ENCODE measurements around the gene KIFC1.
"Not testable (repeated sequence)": the region's sequence is repeated elsewhere in the genome, so short reads cannot be mapped to it uniquely, and the experiment has no call there.

Gene KIFC1, protein sequence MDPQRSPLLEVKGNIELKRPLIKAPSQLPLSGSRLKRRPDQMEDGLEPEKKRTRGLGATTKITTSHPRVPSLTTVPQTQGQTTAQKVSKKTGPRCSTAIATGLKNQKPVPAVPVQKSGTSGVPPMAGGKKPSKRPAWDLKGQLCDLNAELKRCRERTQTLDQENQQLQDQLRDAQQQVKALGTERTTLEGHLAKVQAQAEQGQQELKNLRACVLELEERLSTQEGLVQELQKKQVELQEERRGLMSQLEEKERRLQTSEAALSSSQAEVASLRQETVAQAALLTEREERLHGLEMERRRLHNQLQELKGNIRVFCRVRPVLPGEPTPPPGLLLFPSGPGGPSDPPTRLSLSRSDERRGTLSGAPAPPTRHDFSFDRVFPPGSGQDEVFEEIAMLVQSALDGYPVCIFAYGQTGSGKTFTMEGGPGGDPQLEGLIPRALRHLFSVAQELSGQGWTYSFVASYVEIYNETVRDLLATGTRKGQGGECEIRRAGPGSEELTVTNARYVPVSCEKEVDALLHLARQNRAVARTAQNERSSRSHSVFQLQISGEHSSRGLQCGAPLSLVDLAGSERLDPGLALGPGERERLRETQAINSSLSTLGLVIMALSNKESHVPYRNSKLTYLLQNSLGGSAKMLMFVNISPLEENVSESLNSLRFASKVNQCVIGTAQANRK

DNA sequence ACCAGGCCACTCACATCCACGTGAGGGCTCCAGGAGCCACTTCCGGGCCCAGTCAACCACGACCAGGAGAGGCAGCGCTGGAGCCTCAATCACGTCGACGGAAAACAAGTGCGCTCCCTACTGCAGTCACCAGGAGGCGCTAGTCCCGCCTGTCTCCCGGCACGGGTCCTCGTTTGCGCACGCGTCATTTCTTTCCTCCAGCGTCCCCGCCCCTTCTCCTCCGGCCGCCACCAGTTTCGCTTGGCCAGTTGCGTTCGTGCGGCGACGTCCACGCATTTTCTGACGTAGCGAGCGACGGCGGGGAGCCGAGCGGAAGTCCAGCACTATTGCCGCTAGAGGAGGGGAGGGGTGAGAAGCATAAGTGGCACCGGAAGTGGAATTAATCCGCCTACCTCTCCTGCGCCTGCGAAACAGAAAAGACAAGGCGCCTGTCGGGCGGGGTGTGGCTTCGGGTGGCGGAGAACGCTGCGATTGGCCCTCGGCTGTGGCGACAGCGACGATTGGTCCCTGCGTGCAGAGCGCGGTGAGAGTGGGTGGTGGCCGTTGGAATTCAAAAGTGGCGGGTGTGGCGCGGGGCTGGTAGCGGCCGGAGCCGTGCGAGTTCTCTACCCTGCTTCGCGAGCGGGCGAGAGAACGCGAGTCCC lies at the start of gene KIFC1:
TSS of gene KIFC1 (plus strand) at position 546 of the 644 bp plus-strand sequence. CDS start 163 bp downstream, outside the sequence.
- peak; percentile 99 for DNase-seq (ENCODE audit: low spot score)

DNA sequence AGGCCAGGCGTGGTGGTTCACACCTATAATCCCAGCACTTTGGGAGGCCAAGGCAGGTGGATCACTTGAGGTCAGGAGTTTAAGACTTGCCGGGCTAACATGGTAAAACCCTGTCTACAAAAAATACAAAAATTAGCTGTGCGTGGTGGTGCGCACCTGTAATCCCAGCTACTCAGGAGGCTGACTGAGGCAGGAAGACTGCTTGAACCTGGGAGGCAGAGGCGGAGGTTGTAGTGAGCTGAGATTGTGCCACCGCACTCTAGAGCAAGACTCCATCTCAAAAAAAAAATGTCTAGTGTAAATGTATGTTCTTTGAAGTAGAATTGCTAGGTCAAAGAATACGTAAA lies 48.0 kb upstream of the KIFC1 start:
- not testable (repeated sequence) for DNase-seq (ENCODE audit: low spot score)

DNA sequence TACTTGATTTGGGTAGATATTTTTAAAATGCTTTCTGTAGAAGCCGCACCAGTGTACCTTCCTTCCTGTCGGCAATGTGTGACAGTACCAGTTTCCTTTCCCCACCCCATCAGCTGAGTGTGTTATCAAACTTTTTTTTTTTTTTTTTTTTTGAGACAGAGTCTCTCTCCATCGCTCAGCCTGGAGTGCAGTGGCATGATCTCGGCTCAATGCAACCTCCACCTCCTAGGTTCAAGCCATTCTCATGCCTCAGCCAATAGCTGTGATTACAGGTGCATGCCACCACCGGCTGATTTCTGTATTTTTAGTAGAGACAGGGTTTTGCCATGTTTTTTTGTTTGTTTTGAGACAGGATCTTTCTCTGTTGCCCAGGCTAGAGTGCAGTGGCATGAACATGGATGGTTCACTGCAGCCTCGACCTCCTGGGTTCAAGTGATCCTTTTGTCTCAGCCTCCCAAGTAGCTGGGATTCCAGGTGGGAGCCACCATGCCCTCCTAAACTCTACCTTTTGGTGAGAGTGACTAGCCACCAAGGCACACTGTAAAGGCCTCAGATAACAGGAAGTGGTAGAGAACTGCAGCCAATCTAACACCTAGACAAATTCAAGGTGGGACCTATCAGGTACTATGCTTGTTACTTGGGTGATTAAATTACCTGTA lies 47.5 kb upstream of the KIFC1 start:
- DNase-seq (ENCODE audit: low spot score): peak; percentile 87

DNA sequence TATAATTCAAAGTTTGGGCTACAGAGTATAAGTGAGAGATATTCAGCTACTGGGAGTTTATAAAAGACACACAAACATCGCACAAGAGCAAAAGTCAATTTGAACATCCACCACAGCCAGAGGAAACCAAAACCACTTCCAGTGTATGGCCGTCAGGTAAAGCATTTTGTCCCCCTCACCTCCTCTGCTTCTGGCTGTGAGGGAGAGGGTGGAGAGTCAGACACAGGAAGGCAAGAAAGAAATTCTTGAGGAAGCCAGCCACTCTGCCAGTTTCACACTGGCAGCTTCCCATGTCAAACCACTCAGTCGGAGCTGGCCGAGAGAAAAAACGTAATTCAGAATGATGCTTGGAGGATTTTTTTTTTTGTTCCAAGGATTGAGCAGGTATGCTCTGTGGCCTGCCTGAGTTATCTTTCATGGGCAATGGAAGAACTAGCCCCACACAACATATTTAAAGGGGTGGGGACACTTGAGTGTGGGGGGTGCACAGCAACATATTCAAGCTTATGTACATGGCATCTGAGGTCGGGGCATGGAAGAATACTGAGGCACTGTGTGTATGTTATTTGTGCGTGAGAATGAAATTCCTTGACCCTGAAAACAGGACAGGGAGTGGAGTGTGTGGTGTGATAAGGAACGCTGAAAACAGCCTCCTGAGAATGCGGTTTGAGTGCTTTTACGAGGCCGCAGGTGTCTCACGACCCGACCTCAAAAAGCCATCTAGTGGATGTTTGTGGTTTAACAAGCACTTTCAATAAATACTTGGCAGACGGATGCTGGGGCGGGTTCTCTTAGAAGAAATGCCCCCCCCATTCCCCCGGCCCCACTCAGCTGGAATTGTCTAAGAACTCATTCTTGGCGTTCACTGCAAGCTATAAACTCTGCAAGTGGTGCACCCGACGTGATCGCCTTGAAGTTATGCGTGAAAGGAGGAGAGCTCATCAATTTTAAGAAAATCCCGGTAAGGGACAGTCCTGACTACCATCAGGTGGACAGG lies 46.6 kb upstream of the KIFC1 start:
- peak; percentile 91 for DNase-seq (ENCODE audit: low spot score)

DNA sequence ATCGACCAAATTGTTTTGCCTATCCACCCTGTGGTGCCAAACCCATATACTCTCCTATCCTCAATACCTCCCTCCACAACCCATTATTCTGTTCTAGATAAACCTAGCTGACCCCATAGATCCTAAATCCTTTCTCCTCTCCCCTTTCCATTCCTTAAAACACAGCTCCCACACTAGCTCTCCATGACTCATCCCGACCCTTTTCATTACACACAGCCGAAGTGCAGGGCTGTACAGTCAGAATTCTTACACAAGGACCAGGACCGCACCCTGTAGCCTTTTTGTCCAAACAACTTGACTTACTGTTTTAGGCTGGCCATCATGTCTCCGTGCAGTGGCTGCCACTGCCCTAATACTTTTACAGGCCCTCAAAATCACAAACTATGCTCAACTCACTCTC lies 44.7 kb upstream of the KIFC1 start:
- not testable (repeated sequence) for DNase-seq (ENCODE audit: low spot score)

DNA sequence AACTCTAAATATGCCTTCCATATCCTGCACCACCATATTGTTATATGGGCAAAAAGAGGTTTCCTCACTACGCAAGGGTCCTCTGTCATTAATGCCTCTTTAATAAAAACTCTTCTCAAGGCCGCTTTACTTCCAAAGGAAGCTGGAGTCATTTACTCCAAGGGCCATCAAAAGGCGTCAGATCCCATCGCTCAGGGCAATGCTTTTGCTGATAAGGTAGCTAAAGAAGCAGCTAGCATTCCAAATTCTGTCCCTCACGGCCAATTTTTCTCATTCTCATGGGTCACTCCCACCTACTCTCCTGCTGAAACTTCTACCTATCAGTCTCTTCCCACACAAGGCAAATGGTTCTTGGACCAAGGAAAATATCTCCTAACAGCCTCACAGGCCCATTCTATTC lies 43.8 kb upstream of the KIFC1 start:
- DNase-seq (ENCODE audit: low spot score): no peak

DNA sequence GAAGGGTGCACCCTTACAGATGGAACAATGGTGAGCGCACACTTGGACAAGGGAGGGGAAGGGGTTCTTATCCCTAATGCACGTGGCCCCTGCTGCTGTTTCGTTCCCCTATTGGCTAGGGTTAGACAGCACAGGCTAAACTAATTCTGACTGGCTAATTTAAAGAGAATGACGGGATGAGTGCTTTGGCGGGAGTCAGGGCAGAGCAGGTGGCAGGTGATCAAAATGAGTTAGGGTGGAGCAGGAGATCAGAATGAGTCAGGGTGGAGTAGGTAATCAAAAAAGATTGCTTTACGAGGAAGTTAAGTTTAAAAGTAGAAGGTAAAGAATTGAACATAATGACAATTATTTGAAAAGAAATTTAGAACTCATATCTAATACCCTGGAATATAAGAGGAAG lies 35.8 kb upstream of the KIFC1 start:
- DNase-seq (ENCODE audit: low spot score): not testable (repeated sequence)

DNA sequence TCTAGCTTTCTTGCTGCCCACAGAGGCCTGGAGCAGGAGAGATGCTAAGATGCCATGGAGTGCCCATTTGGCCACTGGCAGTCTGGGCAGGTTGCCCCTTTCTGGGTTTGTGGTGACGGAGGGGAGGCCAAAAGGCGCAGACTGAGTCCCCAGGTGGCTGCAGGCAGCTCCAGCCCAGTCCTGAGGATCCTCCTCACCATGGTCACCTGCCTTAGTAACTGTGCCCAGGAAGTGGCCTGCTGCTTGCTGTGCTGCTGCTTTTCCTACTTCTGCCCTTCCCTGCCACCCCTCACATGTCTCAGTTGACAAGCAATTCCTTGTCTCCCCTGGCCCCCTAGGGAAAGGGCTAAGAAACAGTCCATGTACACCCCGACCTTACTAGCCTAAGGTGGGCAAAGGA lies 35.3 kb upstream of the KIFC1 start:
- no peak for DNase-seq (ENCODE audit: low spot score)

DNA sequence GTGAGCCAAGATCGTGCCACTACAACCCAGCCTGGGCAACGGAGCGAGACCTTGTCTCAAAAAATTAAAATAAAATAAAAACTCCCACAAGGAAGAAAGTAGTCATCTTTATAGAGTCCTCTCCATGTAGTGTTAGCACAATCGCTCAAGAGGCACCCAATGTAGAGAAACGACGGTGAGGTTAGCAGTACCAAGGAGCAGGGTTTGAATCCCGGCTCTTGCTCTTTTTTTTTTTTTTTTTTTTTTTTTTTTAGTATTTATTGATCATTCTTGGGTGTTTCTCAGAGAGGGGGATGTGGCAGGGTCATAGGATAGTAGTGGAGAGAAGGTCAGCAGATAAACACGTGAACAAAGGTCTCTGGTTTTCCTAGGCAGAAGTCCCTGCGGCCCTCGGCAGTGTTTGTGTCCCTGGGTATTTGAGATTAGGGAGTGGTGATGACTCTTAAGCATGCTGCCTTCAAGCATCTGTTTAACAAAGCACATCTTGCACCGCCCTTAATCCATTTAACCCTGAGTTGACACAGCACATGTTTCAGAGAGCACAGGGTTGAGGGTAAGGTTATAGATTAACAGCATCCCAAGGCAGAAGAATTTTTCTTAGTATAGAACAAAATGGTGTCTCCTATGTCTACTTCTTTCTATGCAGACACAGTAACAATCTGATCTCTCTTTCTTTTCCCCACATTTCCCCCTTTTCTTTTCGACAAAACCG lies 34.3 kb upstream of the KIFC1 start:
- not testable (repeated sequence) for DNase-seq (ENCODE audit: low spot score)

DNA sequence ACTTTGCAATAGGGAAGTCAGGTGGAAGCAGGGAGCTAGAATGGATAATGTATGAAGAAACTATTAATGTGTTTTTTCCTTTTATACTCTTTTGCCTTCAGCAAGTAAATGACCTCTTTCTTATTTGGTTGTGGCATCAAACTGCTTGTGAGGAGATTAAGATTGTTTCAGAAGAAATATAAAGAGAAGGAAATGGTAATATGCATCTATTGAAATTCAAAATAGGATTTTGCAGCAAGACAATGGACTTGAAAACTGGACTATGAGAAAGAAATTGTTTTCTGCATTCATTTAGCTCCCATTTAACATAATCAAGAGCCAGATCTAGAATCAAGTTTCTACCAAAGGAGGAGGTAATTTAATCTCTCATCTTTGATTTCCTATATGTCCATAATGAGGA lies 32.3 kb upstream of the KIFC1 start:
- no peak for DNase-seq (ENCODE audit: low spot score)

DNA sequence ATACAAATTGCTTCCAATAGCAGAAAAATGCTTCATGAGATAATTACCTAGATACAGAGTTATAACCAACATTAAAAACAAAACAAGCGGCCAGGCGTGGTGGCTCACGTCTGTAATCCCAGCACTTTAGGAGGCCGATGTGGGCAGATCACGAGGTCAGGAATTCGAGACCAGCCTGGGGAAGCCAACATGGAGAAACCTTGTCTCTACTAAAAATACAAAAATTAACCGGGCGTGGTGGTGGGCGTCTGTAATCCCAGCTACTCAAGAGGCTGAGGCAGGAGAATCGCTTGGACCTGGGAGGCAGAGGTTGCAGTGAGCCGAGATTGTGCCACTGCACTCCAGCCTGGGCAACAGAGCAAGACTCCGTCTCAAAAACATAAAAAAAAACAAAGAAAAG lies 28.1 kb upstream of the KIFC1 start:
- not testable (repeated sequence) for DNase-seq (ENCODE audit: low spot score)

DNA sequence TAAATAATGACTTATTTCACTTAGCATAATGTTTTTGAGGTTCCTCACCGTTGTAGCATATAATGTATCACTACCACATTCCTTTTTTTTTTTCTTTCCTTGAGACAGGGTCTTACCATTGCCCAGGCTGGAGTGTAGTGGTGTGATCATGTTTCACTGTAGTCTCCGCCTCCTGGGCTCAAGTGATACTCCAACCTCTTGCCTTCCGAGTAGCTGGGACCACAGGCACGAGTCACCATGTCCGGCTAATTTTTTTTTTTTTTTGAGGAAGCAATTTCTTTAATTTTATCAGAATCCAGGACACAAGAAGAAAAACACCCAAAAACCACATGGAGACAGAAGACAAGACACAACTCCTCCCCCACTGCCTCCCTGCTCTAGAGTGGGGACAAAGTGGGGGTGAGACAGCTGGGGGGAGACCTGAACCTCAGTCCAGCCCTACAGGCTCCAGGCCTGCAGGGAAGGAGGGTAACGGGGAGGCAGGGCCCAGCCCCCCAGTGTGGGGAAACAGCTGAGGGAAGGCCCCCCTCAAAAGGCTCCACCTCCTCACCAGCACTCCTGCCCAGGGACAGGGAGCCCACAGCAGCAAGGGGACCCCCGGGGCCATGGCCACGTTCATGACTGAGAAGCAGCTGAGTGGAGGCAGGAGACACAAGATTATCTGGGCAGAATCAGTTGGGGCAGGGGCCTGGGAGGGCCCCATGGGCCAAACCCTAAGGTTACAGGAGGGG lies 27.0 kb upstream of the KIFC1 start:
- not testable (repeated sequence) for DNase-seq (ENCODE audit: low spot score)

DNA sequence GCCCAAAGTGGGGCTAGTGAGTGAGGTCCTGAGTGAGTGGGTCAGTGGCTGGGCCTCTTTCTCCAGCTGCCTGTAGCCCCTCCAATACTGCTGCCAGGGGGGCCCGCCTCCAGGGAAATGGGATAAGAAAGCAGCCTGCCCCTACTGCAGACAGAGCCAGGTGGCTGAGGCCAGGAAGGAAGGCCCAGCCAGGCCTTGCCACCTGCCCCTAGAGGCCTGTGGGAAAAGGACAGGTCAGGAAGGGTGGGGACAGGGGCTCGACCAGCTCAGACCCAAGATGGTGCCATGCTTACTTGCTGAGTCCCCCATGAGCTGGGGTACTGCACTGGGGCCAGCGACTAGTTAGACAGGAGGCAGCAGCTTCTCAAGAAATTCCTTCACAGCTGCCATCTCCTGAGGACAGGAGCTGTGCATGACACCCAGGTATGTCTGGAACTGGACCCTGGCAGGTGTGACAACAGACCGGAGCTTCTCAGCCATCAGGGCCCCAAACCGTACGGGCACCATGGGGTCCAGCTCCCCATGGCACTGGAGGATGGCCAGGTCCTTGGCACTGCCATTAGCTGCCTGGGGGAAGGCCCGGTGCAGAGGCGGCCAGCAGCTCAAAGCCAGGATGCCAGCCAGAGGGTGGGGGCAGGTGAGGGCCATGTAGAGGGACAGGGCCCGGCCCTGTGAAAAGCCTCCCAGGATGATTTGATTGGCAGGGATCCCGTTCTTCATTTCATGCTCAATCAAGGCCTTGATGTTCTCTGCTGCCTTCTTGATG lies 26.2 kb upstream of the KIFC1 start:
- not testable (repeated sequence) for DNase-seq (ENCODE audit: low spot score)

DNA sequence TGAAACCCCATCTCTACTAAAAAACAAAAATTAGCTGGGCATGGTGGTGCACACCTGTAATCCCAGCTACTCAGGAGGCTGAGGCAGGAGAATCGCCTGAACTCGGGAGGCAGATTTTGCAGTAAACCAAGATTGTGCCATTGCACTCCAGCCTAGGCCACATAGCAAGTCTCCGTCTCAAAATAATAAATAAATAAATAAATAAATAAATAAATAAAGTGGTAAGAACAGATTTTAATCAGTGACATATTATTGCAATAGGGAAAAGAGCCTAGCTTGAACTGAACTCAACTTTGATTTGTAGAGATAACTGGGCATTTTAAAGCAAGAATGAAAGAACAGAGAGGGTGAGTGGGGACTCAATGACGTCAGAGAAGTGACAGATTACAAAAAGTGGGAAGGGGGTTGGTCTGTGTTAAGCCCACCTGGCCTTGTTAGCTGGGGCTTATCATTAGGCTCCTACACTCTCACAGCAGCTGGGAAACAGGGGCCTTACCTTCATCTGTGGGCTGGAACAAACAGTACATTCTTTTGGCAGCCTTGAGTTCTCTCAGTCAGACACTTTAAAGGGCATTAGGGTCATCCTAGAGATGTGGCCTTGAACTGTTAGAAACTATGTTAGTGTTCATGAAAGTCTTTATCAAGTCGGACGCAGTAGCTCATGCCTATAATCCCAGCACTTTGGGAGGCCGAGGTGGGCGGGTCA lies 24.5 kb upstream of the KIFC1 start:
- no peak for DNase-seq (ENCODE audit: low spot score)

DNA sequence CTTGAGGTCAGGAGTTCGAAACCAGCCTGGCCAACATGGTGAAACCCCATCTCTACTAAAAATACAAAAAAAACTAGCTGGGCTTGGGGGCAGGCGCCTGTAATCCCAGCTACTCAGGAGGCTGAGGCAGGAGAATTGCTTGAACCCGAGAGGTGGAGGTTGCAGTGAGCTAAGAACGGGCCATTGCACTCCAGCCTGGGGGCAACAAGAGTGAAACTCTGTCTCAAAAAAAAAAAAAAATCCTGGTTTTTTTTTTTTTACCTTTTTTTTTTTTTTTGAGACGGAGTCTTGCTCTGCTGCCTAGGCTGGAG lies 24.0 kb upstream of the KIFC1 start:
- DNase-seq (ENCODE audit: low spot score): not testable (repeated sequence)

DNA sequence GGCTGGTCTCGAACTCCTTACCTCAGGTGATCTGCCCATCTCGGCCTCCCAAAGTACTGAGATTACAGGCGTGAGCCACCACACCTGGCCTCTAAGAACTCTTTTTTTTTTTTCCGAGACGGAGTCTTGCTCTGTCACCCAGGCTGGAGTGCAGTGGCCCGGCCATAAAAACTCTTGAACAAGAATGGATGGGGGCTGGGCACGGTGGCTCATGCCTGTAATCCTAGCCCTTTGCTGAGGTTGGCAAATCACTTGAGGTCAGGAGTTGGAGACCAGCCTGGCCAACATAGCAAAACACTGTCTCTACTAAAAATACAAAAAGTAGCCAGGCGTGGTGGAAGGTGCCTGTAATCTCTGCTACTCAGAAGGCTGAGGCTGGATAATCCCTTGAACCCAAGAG lies 19.7 kb upstream of the KIFC1 start:
- DNase-seq (ENCODE audit: low spot score): not testable (repeated sequence)

DNA sequence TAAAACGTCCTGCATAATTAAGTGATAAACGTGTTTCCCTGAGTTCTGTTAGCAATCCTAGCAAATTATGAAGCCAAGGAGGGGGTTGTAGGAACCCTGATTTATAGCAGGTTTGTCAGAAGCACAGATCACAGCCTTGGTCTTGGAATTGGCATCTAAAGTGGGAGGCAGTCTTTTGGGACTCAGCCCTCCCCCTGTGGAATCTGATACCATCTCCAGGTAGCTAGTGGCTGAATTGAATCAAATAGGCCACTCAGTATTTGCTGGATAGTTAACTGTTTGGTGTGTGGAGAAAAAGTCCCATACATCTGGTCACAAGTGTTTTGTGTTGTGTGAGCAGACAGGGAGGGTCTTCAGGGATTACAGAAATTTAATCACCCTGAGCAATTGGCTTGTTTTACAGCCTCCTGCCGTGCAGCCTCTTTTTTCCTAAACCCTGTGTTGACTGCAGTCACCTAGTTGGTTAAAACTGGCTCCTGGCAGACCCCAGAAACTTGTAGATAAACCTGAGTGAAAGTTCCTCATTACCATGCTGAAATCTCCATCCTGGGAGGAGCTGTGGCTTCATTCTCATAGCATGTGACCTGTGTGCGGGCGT lies 19.0 kb upstream of the KIFC1 start:
- no peak for DNase-seq (ENCODE audit: low spot score)

All from CD4-positive, alpha-beta T cell treated with Interleukin-2 at 100 ng/mL for 4 hours (primary cell).